Amygdala (tissue), 56 donors: ENCODE results near the gene BAD.

Experiments
- DNase-seq, 56 donors: peaks; one replicate each; lab custom pipeline; 2025; lab: John Stamatoyannopoulos, UW

BAD gene

DNA sequence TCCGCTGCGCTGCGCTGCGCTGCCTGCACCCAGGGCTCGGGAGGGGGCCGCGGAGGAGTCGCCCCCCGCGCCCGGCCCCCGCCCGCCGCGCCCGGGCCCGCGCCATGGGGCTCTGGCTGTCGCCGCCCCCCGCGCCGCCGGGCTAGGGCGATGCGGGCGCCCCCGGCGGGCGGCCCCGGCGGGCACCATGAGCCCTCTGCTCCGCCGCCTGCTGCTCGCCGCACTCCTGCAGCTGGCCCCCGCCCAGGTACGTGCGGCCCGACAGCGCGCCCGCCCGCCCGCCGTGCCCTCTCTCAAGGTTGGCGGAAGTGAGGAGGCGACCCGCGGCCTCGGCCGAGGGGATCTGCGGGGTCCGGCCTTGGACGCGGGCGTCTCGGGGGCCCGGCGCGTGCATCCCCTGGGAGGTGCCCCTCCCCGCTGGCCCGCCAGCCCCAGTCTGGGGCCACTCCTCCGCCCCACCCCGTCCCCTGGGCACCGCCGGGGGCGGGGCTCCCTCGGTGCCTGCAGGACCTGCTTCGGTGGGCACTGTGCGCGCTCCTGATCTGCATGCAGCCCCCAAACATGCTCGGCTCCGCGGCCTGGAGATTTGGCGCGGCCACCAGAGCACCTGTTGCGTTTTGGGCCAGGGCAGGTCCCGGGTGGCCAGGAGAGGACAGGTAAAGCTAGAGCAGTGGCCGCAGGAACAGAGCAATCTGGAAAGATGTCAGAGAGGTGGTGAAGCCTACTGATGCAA, 49.7 kb downstream of the BAD start:
- peak in 7 of 56 donors; percentile 13 to 54 (median 35) for DNase-seq

- peak in 38 of 56 donors; percentile 21 to 77 (median 49) for DNase-seq
These were observed 50.4 kb downstream of the BAD start, which contains the start of gene VEGFB for GRCh38 chr11:64233913-64234586. VEGFB (plus strand) TSS chr11:64234584; CDS start chr11:64234834, 250 bp downstream.

DNA sequence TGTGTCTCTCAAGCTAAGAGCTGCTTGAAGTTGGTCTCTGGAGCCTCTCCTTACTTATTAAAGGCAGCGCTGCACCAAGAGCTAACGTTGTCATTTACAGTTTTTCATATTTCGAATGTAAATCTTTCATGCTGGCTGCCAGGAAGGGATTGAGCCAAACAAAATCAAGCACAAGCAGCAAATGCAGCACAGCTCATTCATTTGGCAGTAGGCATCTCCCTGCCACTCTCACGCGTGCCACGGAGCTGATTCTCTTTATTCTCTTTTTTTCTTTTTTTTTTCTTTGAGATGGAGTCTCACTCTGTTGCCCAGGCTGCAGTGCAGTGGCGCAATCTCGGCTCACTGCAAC, 51.5 kb downstream of the BAD start:
- DNase-seq: peak in 1 of 56 donors; percentile 25

- no peak for DNase-seq
These were observed 52.1 kb downstream of the BAD start for GRCh38 chr11:64232182-64232966.

GRCh38 chr11:64231546-64231945, 52.9 kb downstream of the BAD start:
- DNase-seq: no peak

- DNase-seq: no peak
These were observed 53.5 kb downstream of the BAD start for GRCh38 chr11:64230985-64231365.

DNA sequence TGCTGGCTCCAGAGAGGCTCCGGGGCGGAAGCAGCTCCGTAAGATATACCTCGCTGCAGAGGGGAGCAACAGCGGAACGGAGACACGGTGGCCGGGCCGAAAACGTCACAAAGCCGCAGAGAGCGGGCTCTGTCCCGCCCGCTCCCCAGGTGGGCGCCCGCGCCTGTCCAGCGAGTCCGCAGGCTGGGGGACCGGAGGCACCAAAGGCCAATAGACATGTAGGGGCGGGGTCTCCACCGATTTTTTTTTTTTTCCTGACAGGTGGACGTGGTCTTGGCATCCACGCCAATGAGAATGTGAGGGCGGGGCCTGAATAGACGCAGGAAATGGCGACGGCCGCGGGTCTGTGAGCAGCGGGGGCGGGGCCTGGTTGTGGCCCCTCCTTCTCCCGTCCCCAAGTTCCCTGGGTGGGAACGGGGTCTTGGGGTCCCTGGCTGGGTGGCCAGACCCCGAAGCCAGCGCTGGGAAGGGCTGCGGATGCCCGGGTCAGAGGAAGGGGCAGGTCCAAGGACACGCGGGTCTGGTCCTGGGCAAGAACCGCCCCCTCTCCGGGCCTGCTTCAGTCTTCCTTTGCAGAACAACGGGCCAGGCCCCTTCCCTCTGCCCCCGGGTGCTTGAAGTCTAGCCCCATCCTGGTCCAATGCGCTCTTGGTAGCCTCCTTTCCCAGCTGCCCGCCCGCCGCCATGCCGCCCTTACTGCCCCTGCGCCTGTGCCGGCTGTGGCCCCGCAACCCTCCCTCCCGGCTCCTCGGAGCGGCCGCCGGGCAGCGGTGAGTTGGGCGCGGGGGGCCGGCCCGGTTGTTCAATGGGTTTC, 54.1 kb downstream of the BAD start, which contains the start of gene DNAJC4:
DNAJC4 (plus strand) TSS at position 378 of the 814 bp plus-strand sequence; CDS start at position 685, 307 bp downstream.
- DNase-seq: peak in 55 of 56 donors; percentile 23 to 93 (median 80)

GRCh38 chr11:64229744-64230170, 54.7 kb downstream of the BAD start:
- DNase-seq: no peak

GRCh38 chr11:64229090-64229743, 55.2 kb downstream of the BAD start:
- DNase-seq: no peak

DNA sequence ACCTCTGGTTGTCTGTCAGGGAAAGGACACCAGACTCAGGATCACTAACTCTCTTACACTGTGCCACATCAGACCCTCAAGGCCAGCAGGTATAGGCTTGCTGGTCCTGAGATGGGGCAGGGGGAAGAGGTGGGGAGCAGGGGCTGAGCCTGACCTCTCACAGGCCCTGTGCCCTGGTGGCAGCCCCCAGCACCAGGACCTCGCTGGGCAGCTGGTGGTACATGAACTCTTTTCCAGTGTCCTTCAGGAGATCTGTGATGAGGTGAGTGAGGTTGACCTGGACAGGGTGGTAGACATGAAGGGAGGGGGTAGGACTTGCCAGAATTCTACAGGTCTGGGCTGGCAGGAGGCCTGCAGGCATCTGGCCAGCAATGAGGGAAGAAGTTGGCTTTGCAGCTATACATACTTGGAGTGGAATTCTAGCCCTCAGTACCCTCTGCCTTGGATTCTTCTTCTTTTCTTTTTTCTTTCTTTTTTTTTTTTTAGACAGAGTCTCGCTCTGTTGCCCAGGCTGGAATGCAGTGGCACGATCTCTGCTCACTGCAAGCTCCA, 57.0 kb downstream of the BAD start:
- DNase-seq: no peak

GRCh38 chr11:64226507-64227051, 57.9 kb downstream of the BAD start:
- DNase-seq: peak in 15 of 56 donors; percentile 22 to 62 (median 39)

GRCh38 chr11:64225608-64226506, 58.6 kb downstream of the BAD start, which contains the start of the genes NUDT22 and TRPT1:
NUDT22 (plus strand) TSS chr11:64226274; CDS start chr11:64226653, 379 bp downstream.
TRPT1 (minus strand) TSS chr11:64226186; CDS start chr11:64225860, 326 bp downstream.
- DNase-seq: peak in 55 of 56 donors; percentile 29 to 93 (median 81)

- DNase-seq: no peak
These were observed 59.4 kb downstream of the BAD start for GRCh38 chr11:64224891-64225607.

GRCh38 chr11:64224151-64224890, 60.1 kb downstream of the BAD start:
- no peak for DNase-seq

DNA sequence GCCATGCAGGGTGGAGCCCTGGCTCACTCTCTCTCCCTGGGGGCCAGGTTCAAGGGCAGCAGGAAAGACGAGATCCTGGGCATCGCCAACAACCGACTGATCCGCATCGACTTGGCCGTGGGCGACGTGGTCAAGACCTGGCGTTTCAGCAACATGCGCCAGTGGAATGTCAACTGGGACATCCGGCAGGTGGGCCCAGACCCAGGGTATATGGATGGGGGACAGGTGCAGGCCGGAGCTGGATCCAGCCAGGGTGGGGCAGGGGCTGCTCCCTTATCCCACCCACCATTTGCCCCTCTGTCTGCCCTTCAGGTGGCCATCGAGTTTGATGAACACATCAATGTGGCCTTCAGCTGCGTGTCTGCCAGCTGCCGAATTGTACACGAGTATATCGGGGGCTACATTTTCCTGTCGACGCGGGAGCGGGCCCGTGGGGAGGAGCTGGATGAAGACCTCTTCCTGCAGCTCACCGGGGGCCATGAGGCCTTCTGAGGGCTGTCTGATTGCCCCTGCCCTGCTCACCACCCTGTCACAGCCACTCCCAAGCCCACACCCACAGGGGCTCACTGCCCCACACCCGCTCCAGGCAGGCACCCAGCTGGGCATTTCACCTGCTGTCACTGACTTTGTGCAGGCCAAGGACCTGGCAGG, 61.3 kb downstream of the BAD start:
- DNase-seq: no peak

DNA sequence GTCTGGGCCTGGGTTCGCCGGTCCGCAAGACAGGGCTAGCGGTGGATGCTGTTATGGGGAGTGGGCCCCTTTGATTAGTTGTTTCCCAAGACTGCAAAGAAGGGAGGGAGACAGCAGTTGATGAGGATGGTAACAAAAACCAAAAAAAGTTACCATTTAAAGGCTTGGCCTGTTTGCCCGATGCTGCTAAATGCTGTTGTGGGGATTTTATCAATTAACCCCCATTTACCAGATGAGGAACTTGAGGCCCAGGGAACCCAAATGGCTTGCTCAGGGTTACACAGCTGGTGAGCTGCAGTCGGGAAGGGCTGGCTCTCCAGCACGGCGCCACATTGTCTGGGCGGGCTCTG, 61.8 kb downstream of the BAD start:
- DNase-seq: no peak
